Measurements from ENCODE around the gene TRIM75. TPM values are rescaled to one million over a fixed set of nuclear protein-coding genes. Genes with fewer than 3 reads are reported as not detected.
"Not testable (repeated sequence)": the region's sequence is repeated elsewhere in the genome, so short reads cannot be mapped to it uniquely, and the experiment has no call there.

Gene TRIM75
- total and polyA plus RNA-seq, 10 of the 15 experiments (the other 5 are each of a cell fraction or from before 2014, with no cell fraction given), result not detected

DNA sequence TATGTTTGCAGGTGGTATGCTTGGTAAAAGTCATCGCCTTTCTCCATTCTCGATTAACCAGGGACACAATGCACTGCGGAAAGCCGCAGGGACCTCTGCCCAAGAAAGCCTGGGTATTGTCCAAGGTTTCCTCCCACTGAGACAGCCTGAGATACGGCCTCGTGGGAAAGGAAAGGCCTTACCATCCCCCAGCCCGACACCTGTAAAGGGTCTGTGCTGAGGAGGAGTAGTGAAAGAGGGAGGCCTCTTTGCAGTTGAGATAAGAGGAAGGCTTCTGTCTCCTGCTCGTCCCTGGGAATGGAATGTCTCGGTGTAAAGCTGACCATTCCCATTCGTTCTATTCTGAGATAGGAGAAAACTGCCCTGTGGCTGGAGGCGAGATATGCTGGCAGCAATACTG, 19.7 kb downstream of the TRIM75 start:
- H3K9me3 ChIP-seq (replicated peaks; ENCODE audit: control insufficient read depth, insufficient read depth, low read length); H3K4me1 ChIP-seq (ENCODE audit: control insufficient read depth, insufficient read depth, low read length); CTCF ChIA-PET; FAIRE-seq; BruUV-seq (replicated peaks); ATAC-seq; DNase-seq (ENCODE audit: low read depth, low spot score); H4K20me1 ChIP-seq (ENCODE audit: control insufficient read depth, insufficient read depth); RAD21 ChIA-PET (ENCODE audit: unreplicated experiment); H3K27me3 ChIP-seq (replicated peaks in 1 of 2; ENCODE audit: control insufficient read depth in 2 of 2, insufficient read depth in 2 of 2, low read length in 1 of 2); H3K9ac ChIP-seq (ENCODE audit: control insufficient read depth, insufficient read depth, low read length); H3K36me3 ChIP-seq (ENCODE audit: control insufficient read depth in 2 of 2, insufficient read depth in 2 of 2, low read length in 1 of 2); SMC1A ChIA-PET (ENCODE audit: uncharacterized antibody, unreplicated experiment); H3K79me2 ChIP-seq (ENCODE audit: control insufficient read depth, insufficient read depth, low read length); H2AFZ ChIP-seq (ENCODE audit: control insufficient read depth, low read depth, low read length); intact Hi-C loops (cut with micrococcal nuclease; ENCODE audit: unreplicated experiment); H3K4me3 ChIP-seq; in situ Hi-C loops (cut with MboI); H3K27ac ChIP-seq (ENCODE audit: control insufficient read depth, insufficient read depth); H3K4me2 ChIP-seq (ENCODE audit: control insufficient read depth, insufficient read depth): not testable (repeated sequence)
- POLR2A ChIA-PET, result interaction anchor here (0.5 kb wide), 1 partner anchor 151 kb away, joined by 3 read pairs; no protein-coding TSS in a partner anchor
- WGBS (ENCODE audit: insufficient coverage, insufficient replicate concordance, low lambda C conversion rate, missing lambda C conversion rate), result 86% methylated on average over 11 of the region's 11 CpGs

DNA sequence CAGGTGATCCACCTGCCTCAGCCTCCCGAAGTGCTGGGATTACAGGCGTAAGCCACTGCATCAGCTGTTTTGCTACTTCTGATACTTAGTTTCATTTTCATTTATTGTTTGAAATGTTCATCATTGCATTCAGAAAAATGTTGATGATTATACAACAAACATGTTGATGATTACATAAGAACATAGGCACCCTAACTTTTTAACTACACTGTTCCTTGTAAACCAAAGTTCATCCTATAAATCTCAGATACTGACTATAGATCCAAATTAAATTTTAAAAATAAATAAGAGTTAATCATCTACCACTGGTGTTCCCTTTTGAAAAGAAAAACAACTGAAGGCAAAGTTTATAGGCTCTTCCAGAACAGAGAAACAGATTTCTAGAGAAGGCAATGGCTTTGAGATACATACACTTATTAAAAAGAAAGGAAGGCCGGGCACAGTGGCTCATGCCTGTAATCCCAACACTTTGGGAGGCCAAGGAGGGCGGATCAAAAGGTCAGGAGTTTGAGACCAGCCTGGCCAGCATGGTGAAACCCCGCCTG, 23.4 kb downstream of the TRIM75 start:
- POLR2A ChIA-PET, result no interaction called here
- CTCF ChIA-PET, result interaction anchor here (1.4 kb wide), 1 partner anchor 20 kb away, joined by 8 read pairs; no protein-coding TSS in a partner anchor
- TF ChIP-seq MYC (IDR thresholded peaks at IDR 0.05; ENCODE audit: insufficient read depth, insufficient read length, insufficient replicate concordance, low read length, severe bottlenecking), result no peak
- no peak for TF ChIP-seq NFYA (IDR thresholded peaks at IDR 0.05; ENCODE audit: borderline replicate concordance, low read depth, low read length)
- no peak for TF ChIP-seq CBFB (IDR thresholded peaks at IDR 0.05; ENCODE audit: low read depth)
- TF ChIP-seq ZSCAN29 (IDR thresholded peaks at IDR 0.05), result no peak
- no peak for TF ChIP-seq SIN3A (IDR thresholded peaks at IDR 0.05; ENCODE audit: low read depth, low read length)
- TF ChIP-seq PAX8 (IDR thresholded peaks at IDR 0.05), result no peak
- TF ChIP-seq YY1 (IDR thresholded peaks at IDR 0.05; ENCODE audit: low read depth, low read length), result no peak
- no peak for TF ChIP-seq CHD2 (IDR thresholded peaks at IDR 0.05; ENCODE audit: borderline replicate concordance, low read depth, low read length)
- no peak for TF ChIP-seq TBL1XR1 (IDR thresholded peaks at IDR 0.05; ENCODE audit: low read depth, low read length)
- no peak for TF ChIP-seq NFXL1 (IDR thresholded peaks at IDR 0.05; ENCODE audit: borderline replicate concordance)
- TF ChIP-seq, protein P1, sequence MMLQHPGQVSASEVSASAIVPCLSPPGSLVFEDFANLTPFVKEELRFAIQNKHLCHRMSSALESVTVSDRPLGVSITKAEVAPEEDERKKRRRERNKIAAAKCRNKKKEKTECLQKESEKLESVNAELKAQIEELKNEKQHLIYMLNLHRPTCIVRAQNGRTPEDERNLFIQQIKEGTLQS (IDR thresholded peaks at IDR 0.05; ENCODE audit: borderline replicate concordance, extremely low read depth, low read depth, low read length), result no peak
- TF ChIP-seq, protein P2, sequence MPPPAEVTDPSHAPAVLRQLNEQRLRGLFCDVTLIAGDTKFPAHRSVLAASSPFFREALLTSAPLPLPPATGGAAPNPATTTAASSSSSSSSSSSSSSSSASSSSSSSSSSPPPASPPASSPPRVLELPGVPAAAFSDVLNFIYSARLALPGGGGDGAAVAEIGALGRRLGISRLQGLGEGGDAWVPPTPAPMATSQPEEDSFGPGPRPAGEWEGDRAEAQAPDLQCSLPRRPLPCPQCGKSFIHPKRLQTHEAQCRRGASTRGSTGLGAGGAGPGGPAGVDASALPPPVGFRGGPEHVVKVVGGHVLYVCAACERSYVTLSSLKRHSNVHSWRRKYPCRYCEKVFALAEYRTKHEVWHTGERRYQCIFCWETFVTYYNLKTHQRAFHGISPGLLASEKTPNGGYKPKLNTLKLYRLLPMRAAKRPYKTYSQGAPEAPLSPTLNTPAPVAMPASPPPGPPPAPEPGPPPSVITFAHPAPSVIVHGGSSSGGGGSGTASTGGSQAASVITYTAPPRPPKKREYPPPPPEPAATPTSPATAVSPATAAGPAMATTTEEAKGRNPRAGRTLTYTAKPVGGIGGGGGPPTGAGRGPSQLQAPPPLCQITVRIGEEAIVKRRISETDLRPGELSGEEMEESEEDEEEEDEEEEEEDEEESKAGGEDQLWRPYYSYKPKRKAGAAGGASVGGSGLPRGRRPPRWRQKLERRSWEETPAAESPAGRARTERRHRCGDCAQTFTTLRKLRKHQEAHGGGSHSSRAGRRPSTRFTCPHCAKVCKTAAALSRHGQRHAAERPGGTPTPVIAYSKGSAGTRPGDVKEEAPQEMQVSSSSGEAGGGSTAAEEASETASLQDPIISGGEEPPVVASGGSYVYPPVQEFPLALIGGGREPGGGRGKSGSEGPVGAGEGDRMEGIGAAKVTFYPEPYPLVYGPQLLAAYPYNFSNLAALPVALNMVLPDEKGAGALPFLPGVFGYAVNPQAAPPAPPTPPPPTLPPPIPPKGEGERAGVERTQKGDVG (CRISPR knock-in tag; IDR thresholded peaks at IDR 0.05), result no peak
- no peak for TF ChIP-seq POU2F2 (IDR thresholded peaks at IDR 0.05; ENCODE audit: borderline replicate concordance, low read depth, low read length)
- TF ChIP-seq POLR2A (IDR thresholded peaks at IDR 0.05; ENCODE audit: low read depth, low read length), result no peak
- no peak for TF ChIP-seq MTA3 (IDR thresholded peaks at IDR 0.05; ENCODE audit: borderline replicate concordance, low read length)
- TF ChIP-seq ZZZ3 (IDR thresholded peaks at IDR 0.05; ENCODE audit: control insufficient read depth, insufficient read length, low read depth), result no peak

More for the DNA sequence above, 23.4 kb downstream of the TRIM75 start:
- no peaks in the 10 kb centered on the region; a peak in 1 of 4 replicates for H3K36me3 ChIP-seq (ENCODE audit: control insufficient read depth in 2 of 2, insufficient read depth in 2 of 2, low read length in 1 of 2)
- 98% methylated on average over 3 of the region's 5 CpGs for WGBS (ENCODE audit: insufficient coverage, insufficient replicate concordance, low lambda C conversion rate, missing lambda C conversion rate)
- H3K9ac ChIP-seq (ENCODE audit: control insufficient read depth, insufficient read depth, low read length), result no peak overlapping the region
- ChIA-PET SMC1A (ENCODE audit: uncharacterized antibody, unreplicated experiment) (interaction anchor here (1.9 kb wide), 1 partner anchor 20 kb away, joined by 8 read pairs; no protein-coding TSS in a partner anchor), RAD21 (ENCODE audit: unreplicated experiment) (no interaction called here)
- no peaks in the 10 kb centered on the region for H3K4me1 ChIP-seq (ENCODE audit: control insufficient read depth, insufficient read depth, low read length)
- no peaks in the 10 kb centered on the region for H3K79me2 ChIP-seq (ENCODE audit: control insufficient read depth, insufficient read depth, low read length)
- H3K4me2 ChIP-seq (ENCODE audit: control insufficient read depth, insufficient read depth), result no peak overlapping the region
- no peaks in the 10 kb centered on the region for H3K9me3 ChIP-seq (replicated peaks; ENCODE audit: control insufficient read depth, insufficient read depth, low read length)
- DNase-seq (ENCODE audit: low read depth, low spot score) (no peak), FAIRE-seq (no peak), ATAC-seq (no peak)
- no peak overlapping the region for H3K27ac ChIP-seq (ENCODE audit: control insufficient read depth, insufficient read depth)
- H3K4me3 ChIP-seq, result no peak overlapping the region
- BruUV-seq (replicated peaks), result no TSS peak
- H3K27me3 ChIP-seq (replicated peaks in 1 of 2; ENCODE audit: control insufficient read depth in 2 of 2, insufficient read depth in 2 of 2, low read length in 1 of 2), result no peaks in the 10 kb centered on the region
- intact Hi-C loops (cut with micrococcal nuclease; ENCODE audit: unreplicated experiment), result no loop called here
- no peaks in the 10 kb centered on the region for H4K20me1 ChIP-seq (ENCODE audit: control insufficient read depth, insufficient read depth)
- in situ Hi-C loops (cut with MboI), result no loop called here
- no peak overlapping the region for H2AFZ ChIP-seq (ENCODE audit: control insufficient read depth, low read depth, low read length)

All from GM12878 (cell line).